ENCODE data around the gene ALKBH3. TPM values are rescaled to one million over a fixed set of nuclear protein-coding genes. Genes with fewer than 3 reads are reported as not detected.

The ALKBH3 gene
- total RNA-seq, 1 donor from 2014 or later = 37.4 TPM

- Histone ChIP-seq H3K27me3 (no peaks in the 10 kb centered on the region), H3K9ac (no peak overlapping the region), H3K9me3 (ENCODE audit: low read depth) (no peaks in the 10 kb centered on the region), H3K4me2 (no peak overlapping the region), H3K4me3 (no peak overlapping the region), H4K20me1 (ENCODE audit: low read depth) (no peaks in the 10 kb centered on the region), H3K4me1 (peaks cover 25% of the 10 kb centered on the region), H3F3A (ENCODE audit: low read depth) (peaks cover 20% of the 10 kb centered on the region), H3K27ac (peak overlapping the region; percentile 20), H3K36me3 (no peaks in the 10 kb centered on the region), H2AFZ (replicated peaks) (no peak overlapping the region), H3K79me2 (ENCODE audit: low read depth) (no peaks in the 10 kb centered on the region)
- DNase-seq (ENCODE audit: low spot score) = no peak
- Mint-ChIP-seq H3K4me1 (peaks cover 28% of the 10 kb centered on the region), H3K4me3 (no peak overlapping the region), H3K9me3 (no peaks in the 10 kb centered on the region), H3K36me3 (peaks cover 9% of the 10 kb centered on the region), H3K27ac (no peak overlapping the region), H3K27me3 (ENCODE audit: insufficient read depth, low read depth) (no peaks in the 10 kb centered on the region)
- TF ChIP-seq CTCF (IDR thresholded peaks at IDR 0.05) (no peak), EZH2 (IDR thresholded peaks at IDR 0.05) (no peak), EZH2phosphoT487 (IDR thresholded peaks at IDR 0.05) (no peak)
These were observed 42.2 kb downstream of the ALKBH3 start for GRCh38 chr11:43922744-43923405.

- Mint-ChIP-seq H3K9me3 (no peaks in the 10 kb centered on the region), H3K27me3 (ENCODE audit: insufficient read depth, low read depth) (no peaks in the 10 kb centered on the region), H3K4me3 (no peak overlapping the region), H3K4me1 (peaks cover 28% of the 10 kb centered on the region), H3K36me3 (peaks cover 9% of the 10 kb centered on the region), H3K27ac (peak overlapping the region; percentile 46)
- no peak overlapping the region for H2AFZ ChIP-seq (replicated peaks)
- peak; percentile 57 for DNase-seq (ENCODE audit: low spot score)
- H3K4me3 ChIP-seq = no peak overlapping the region
- peak overlapping the region; percentile 29 for H3K4me2 ChIP-seq
- H4K20me1 ChIP-seq (ENCODE audit: low read depth) = no peaks in the 10 kb centered on the region
- peak overlapping the region; percentile 20 for H3K27ac ChIP-seq
- H3K4me1 ChIP-seq = peaks cover 25% of the 10 kb centered on the region
- no peaks in the 10 kb centered on the region for H3K79me2 ChIP-seq (ENCODE audit: low read depth)
- H3K36me3 ChIP-seq = no peaks in the 10 kb centered on the region
- no peaks in the 10 kb centered on the region for H3K27me3 ChIP-seq
- peaks cover 20% of the 10 kb centered on the region for H3F3A ChIP-seq (ENCODE audit: low read depth)
- no peak for TF ChIP-seq EZH2 (IDR thresholded peaks at IDR 0.05)
- no peaks in the 10 kb centered on the region for H3K9me3 ChIP-seq (ENCODE audit: low read depth)
- H3K9ac ChIP-seq = no peak overlapping the region
These were observed 42.9 kb downstream of the ALKBH3 start for GRCh38 chr11:43923406-43924111.

- Mint-ChIP-seq H3K27ac (peak overlapping the region; percentile 46), H3K27me3 (ENCODE audit: insufficient read depth, low read depth) (no peaks in the 10 kb centered on the region)
These were observed 43.7 kb downstream of the ALKBH3 start for GRCh38 chr11:43924112-43924855.

More at GRCh38 chr11:43924112-43924855, 43.7 kb downstream of the ALKBH3 start:
- no peak for DNase-seq (ENCODE audit: low spot score)
- Histone ChIP-seq H3K79me2 (ENCODE audit: low read depth) (no peaks in the 10 kb centered on the region), H3K9me3 (ENCODE audit: low read depth) (no peaks in the 10 kb centered on the region), H3K27ac (peak overlapping the region; percentile 20), H3K9ac (no peak overlapping the region), H4K20me1 (ENCODE audit: low read depth) (no peaks in the 10 kb centered on the region), H3K4me3 (no peak overlapping the region), H3K4me1 (peaks cover 25% of the 10 kb centered on the region), H2AFZ (replicated peaks) (no peak overlapping the region), H3K4me2 (peak overlapping the region; percentile 29), H3K27me3 (no peaks in the 10 kb centered on the region), H3K36me3 (no peaks in the 10 kb centered on the region), H3F3A (ENCODE audit: low read depth) (peaks cover 20% of the 10 kb centered on the region)
- no peaks in the 10 kb centered on the region for H3K9me3 Mint-ChIP-seq
- H3K36me3 Mint-ChIP-seq = peaks cover 9% of the 10 kb centered on the region
- no peak for TF ChIP-seq EZH2phosphoT487 (IDR thresholded peaks at IDR 0.05)
- TF ChIP-seq EZH2 (IDR thresholded peaks at IDR 0.05) = no peak
- TF ChIP-seq CTCF (IDR thresholded peaks at IDR 0.05) = peak; percentile 29
- H3K4me3 Mint-ChIP-seq = no peak overlapping the region
- peaks cover 28% of the 10 kb centered on the region for H3K4me1 Mint-ChIP-seq
